GM10248 (cell line): ENCODE results near the gene TSPAN12.

ENCODE experiments used
- CTCF ChIA-PET: fragments of 300-600 bp; sonication (Branson Sonifier 250); formaldehyde crosslinking; extraction: SDS; loops from one replicate; lab custom pipeline; 2021; ENCODE audit warnings: antibody characterized with exemption; lab: Yijun Ruan, JAX
- POLR2A ChIA-PET: fragments of 350-650 bp; sonication (Branson Sonifier 250); formaldehyde crosslinking; extraction: SDS; loops from one replicate; lab custom pipeline; 2020; ENCODE audit warnings: antibody characterized with exemption; lab: Yijun Ruan, JAX
- DNase-seq: peaks from one replicate; pipeline ENCODE4 v3.0.0; 2012; ENCODE audit errors: extremely low spot score
- CTCF ChIP-seq: IDR thresholded peaks from 2 replicates; pipeline ENCODE4 v1.5.1; 2012; ENCODE audit warnings: mild to moderate bottlenecking, low read depth; ENCODE audit errors: extremely low read depth, missing control alignments, control extremely low read depth

TSPAN12 gene

DNA sequence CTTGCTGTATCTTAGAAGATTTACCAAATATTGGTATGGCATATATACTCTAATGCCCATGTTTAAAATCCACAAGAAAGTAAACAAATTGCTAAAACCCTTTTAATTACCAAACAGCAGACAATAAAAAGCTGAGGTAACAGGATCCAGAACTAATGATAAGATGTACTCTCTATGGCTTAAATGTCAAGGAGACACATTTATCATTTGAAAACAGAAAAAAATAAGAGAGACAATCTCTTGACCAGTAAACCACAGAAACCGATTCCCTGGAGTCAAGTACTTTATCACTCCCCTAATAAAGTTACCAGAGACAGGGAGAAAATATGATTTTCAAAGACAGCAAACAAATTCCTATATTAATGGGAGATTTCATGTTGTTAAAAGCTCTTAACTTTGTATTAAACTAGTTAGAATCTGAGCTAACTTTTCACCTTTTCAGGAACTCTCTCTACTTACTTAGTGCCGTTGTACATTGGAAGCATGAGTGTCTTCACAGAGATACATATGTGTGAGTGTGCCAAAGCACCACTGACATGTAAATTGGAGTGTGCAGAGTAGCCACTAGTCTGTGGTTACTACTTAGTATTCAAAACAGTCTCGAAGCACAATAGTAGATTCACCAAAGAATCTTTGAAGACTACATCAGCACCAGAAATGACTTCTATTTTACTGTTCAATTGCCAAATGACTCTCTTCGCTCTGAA is 44.2 kb downstream of the TSPAN12 start:
- no peak for TF ChIP-seq CTCF
- ChIA-PET POLR2A (no interaction called here), CTCF (no interaction called here)
- DNase-seq, result no peak

- TF ChIP-seq CTCF, result no peak
- DNase-seq, result no peak
- CTCF ChIA-PET, result interaction anchor here (1.0 kb wide), 1 partner anchor 128 kb away, joined by 3 read pairs; no protein-coding TSS in a partner anchor
- POLR2A ChIA-PET, result no interaction called here
Measured at GRCh38 chr7:120813089-120813488, 44.9 kb downstream of the TSPAN12 start.

DNA sequence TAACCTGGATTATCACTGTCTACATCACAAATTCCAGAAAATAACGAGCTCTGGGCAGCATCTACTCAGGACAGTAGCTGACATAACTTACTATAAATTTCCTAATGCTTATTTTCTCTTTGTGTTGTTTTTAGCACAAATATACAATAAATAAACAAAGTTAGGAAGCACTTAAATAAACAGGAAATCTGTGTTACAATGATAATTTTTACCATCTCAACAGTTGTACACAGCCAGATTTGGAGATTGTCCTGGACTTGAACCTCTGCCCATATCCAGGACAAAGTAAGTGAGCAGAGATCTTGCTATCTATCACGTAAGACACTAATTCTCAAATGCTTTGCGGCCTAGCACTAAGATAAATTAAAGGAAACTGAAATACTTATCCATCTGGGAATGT is 48.7 kb downstream of the TSPAN12 start:
- no peak for TF ChIP-seq CTCF
- POLR2A ChIA-PET, result no interaction called here
- CTCF ChIA-PET, result interaction anchor here (0.9 to 11.2 kb wide), 11 partner anchors 8 to 178 kb away, joined by 3 to 155 read pairs (median 3); partner anchors contain the start of gene TSPAN12
- no peak for DNase-seq

GRCh38 chr7:120807390-120807789 is 50.6 kb downstream of the TSPAN12 start:
- ChIA-PET CTCF (interaction anchor here (0.8 to 11.2 kb wide), 18 partner anchors 8 to 580 kb away, joined by 3 to 155 read pairs (median 10); partner anchors contain the start of genes ING3 and TSPAN12), POLR2A (no interaction called here)
- DNase-seq, result no peak
- no peak for TF ChIP-seq CTCF

DNA sequence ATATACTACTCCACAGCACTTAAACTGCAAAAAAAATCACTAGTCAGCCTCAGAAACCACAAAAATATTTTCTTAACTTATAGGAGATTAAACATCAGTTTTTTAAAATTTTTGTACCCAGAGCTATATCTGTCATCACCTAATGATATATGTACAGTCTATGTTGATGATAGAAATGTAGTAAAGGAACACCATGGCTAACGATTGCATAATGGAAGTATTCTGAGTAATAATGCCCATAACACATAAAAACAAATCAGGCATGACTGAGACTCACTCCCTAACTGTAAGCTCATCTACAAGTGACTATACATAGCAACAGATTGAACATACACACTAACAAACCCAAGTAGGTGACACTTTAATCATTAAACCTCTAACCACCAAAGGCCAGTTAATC is 51.3 kb downstream of the TSPAN12 start:
- ChIA-PET CTCF (interaction anchor here (0.6 to 11.2 kb wide), 46 partner anchors 11 to 579 kb away, joined by 3 to 155 read pairs (median 4); partner anchors contain the start of genes CPED1, ING3 and TSPAN12), POLR2A (no interaction called here)
- no peak for DNase-seq
- TF ChIP-seq CTCF, result no peak

DNA sequence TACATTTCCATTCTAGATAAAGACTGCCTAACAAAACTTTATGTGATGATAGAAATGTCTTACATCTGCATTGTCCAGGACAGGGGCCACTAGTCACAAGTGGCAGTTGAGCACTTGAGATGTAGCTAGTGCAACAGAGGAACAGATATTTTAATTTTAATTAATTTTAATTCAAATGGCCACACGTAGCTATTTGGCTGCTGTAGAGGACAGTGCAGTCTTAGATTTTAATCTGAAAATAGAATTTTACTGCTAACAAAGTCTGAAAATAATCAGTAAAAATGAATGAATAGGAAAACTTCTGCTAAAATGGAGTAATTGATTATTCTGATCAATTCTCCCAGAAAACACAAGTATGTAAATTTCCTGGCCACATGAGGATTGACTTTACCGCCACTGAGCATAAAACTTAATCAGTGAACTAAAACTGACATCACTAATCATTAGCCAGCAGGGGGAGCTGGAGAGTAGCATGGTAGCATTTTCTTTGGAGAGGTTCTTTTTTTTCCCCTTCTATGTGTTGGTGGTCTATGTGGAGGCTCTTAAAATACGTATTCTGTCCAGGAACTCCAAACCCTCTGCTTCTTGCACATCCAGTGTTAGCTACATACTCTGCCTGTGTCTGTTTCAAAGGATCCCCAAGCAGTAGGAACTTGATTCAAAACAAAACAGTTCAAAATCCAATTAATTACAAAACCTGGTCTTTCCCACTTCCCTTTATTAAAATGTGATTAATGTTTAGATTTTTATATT is 52.1 kb downstream of the TSPAN12 start:
- ChIA-PET POLR2A (no interaction called here), CTCF (interaction anchor here (0.6 to 11.2 kb wide), 49 partner anchors 10 to 1189 kb away, joined by 3 to 155 read pairs (median 4); partner anchors contain the start of genes CPED1, ING3 and TSPAN12)
- TF ChIP-seq CTCF, result peak; percentile 74
- DNase-seq, result peak; percentile 53
